ACC112 (cell line): Measurements from ENCODE around the gene CLCN3.
"Not testable (repeated sequence)": the region's sequence is repeated elsewhere in the genome, so short reads cannot be mapped to it uniquely, and the experiment has no call there.

Experiments used
- H2AFZ ChIP-seq: fragments of 200-600 bp; sonication (generic); one replicate; pipeline ENCODE4 v1.6.0; 2017; ENCODE audit warnings: antibody characterized with exemption, low read length; ENCODE audit not compliant: unreplicated experiment
- H3K27ac ChIP-seq: fragments of 200-600 bp; sonication (generic); 2 replicates; pipeline ENCODE4 v1.5.1; 2014; ENCODE audit warnings: low read depth, mild to moderate bottlenecking, antibody characterized with exemption, low read length, moderate library complexity
- H3K27me3 ChIP-seq: fragments of 200-600 bp; sonication (generic); 2 replicates; pipeline ENCODE4 v1.6.1; 2014; ENCODE audit warnings: mild to moderate bottlenecking, antibody characterized with exemption, low read length, moderate library complexity, mixed read lengths; ENCODE audit not compliant: insufficient read depth
- H3K36me3 ChIP-seq: fragments of 200-600 bp; sonication (generic); 2 replicates; pipeline ENCODE4 v1.6.1; 2016; ENCODE audit warnings: mild to moderate bottlenecking, antibody characterized with exemption, low read length, moderate library complexity, mixed read lengths; ENCODE audit not compliant: insufficient read depth
- H3K4me1 ChIP-seq: fragments of 200-600 bp; sonication (generic); one replicate; pipeline ENCODE4 v1.6.1; 2016; ENCODE audit warnings: low read length, mixed read lengths; ENCODE audit not compliant: insufficient read depth, unreplicated experiment, control insufficient read depth
- H3K4me3 ChIP-seq: fragments of 200-600 bp; sonication (generic); 2 replicates; pipeline ENCODE4 v1.5.1; 2014; ENCODE audit warnings: mild to moderate bottlenecking, low read depth, low read length
- H3K79me2 ChIP-seq: fragments of 200-600 bp; sonication (generic); one replicate; pipeline ENCODE4 v1.6.0; 2016; ENCODE audit warnings: low read length; ENCODE audit not compliant: control insufficient read depth, unreplicated experiment, insufficient read depth

CLCN3 gene

GRCh38 chr4:169771556-169772080 is 151.2 kb downstream of the CLCN3 start:
- H3K36me3 ChIP-seq, H2AFZ ChIP-seq, H3K79me2 ChIP-seq, H3K4me3 ChIP-seq, H3K4me1 ChIP-seq, H3K27ac ChIP-seq: not testable (repeated sequence)
- H3K27me3 ChIP-seq: peaks cover 20% of the 10 kb centered on the region
